ENCODE measurements around the gene DIDO1.

Gene DIDO1

GRCh38 chr20:62891111-62891510 is 35.2 kb downstream of the DIDO1 start:
- TF ChIP-seq FOXP2 (optimal IDR thresholded peaks at IDR 0.05; ENCODE audit: borderline replicate concordance, extremely low read depth, extremely low read length, insufficient read depth), result peak; percentile 82
- TF ChIP-seq POLR2AphosphoS5 (IDR thresholded peaks at IDR 0.05; ENCODE audit: low read depth, low read length), result no peak
- TF ChIP-seq REST (IDR thresholded peaks at IDR 0.05; ENCODE audit: insufficient read depth in 1 of 2, low read depth in 2 of 2, low read length in 2 of 2), result no peak

GRCh38 chr20:62890444-62890843 is 35.9 kb downstream of the DIDO1 start:
- no peak for TF ChIP-seq TAF1 (IDR thresholded peaks at IDR 0.05; ENCODE audit: borderline replicate concordance, insufficient read depth, low read length)

- TF ChIP-seq FOXP2 (optimal IDR thresholded peaks at IDR 0.05; ENCODE audit: borderline replicate concordance, extremely low read depth, extremely low read length, insufficient read depth) (no peak), SIN3A (IDR thresholded peaks at IDR 0.05; ENCODE audit: borderline replicate concordance, insufficient read depth, low read length) (no peak), POLR2AphosphoS5 (IDR thresholded peaks at IDR 0.05; ENCODE audit: low read depth, low read length) (no peak), TAF1 (IDR thresholded peaks at IDR 0.05; ENCODE audit: borderline replicate concordance, insufficient read depth, low read length) (no peak), REST (IDR thresholded peaks at IDR 0.05; ENCODE audit: insufficient read depth in 1 of 2, low read depth in 2 of 2, low read length in 2 of 2) (no peak)
Measured at GRCh38 chr20:62889871-62890270, 36.4 kb downstream of the DIDO1 start.

GRCh38 chr20:62889411-62889810 is 36.9 kb downstream of the DIDO1 start:
- TF ChIP-seq SIN3A (IDR thresholded peaks at IDR 0.05; ENCODE audit: borderline replicate concordance, insufficient read depth, low read length), result no peak
- TF ChIP-seq TAF1 (IDR thresholded peaks at IDR 0.05; ENCODE audit: borderline replicate concordance, insufficient read depth, low read length), result no peak
- no peak for TF ChIP-seq FOXP2 (optimal IDR thresholded peaks at IDR 0.05; ENCODE audit: borderline replicate concordance, extremely low read depth, extremely low read length, insufficient read depth)
- no peak for TF ChIP-seq REST (IDR thresholded peaks at IDR 0.05; ENCODE audit: insufficient read depth in 1 of 2, low read depth in 2 of 2, low read length in 2 of 2)
- TF ChIP-seq POLR2AphosphoS5 (IDR thresholded peaks at IDR 0.05; ENCODE audit: low read depth, low read length), result no peak

GRCh38 chr20:62888910-62889309 is 37.4 kb downstream of the DIDO1 start:
- TF ChIP-seq SIN3A (IDR thresholded peaks at IDR 0.05; ENCODE audit: borderline replicate concordance, insufficient read depth, low read length), result no peak
- TF ChIP-seq TAF1 (IDR thresholded peaks at IDR 0.05; ENCODE audit: borderline replicate concordance, insufficient read depth, low read length), result no peak
- no peak for TF ChIP-seq POLR2AphosphoS5 (IDR thresholded peaks at IDR 0.05; ENCODE audit: low read depth, low read length)

- TF ChIP-seq POLR2AphosphoS5 (IDR thresholded peaks at IDR 0.05; ENCODE audit: low read depth, low read length), result no peak
- no peak for TF ChIP-seq FOXP2 (optimal IDR thresholded peaks at IDR 0.05; ENCODE audit: borderline replicate concordance, extremely low read depth, extremely low read length, insufficient read depth)
- TF ChIP-seq SIN3A (IDR thresholded peaks at IDR 0.05; ENCODE audit: borderline replicate concordance, insufficient read depth, low read length), result no peak
- no peak for TF ChIP-seq TAF1 (IDR thresholded peaks at IDR 0.05; ENCODE audit: borderline replicate concordance, insufficient read depth, low read length)
- TF ChIP-seq REST (IDR thresholded peaks at IDR 0.05; ENCODE audit: insufficient read depth in 1 of 2, low read depth in 2 of 2, low read length in 2 of 2), result no peak
Measured at GRCh38 chr20:62888406-62888805, 37.9 kb downstream of the DIDO1 start.
